Fibroblast of lung (primary cell): Measurements from ENCODE around the gene CXCL9.

Experiments
- CTCF ChIP-seq, 2 donors: IDR thresholded peaks in 1 of 2; conservative IDR thresholded peaks in 1 of 2; 1 replicate in 1 of 2; 2 replicates in 1 of 2; pipeline ENCODE4 v1.5.1; 2011 to 2012; ENCODE audit warnings: low read length in 2 of 2, control low read depth in 1 of 2, inconsistent platforms in 1 of 2, low read depth in 1 of 2, mild to moderate bottlenecking in 1 of 2
- EZH2 ChIP-seq: IDR thresholded peaks from 2 replicates; pipeline ENCODE4 v1.5.1; 2012; ENCODE audit warnings: low read length, control low read depth, mild to moderate bottlenecking; ENCODE audit errors: missing control alignments

- no peak for TF ChIP-seq EZH2
- TF ChIP-seq CTCF (conservative IDR thresholded peaks at IDR 0.05 in 1 of 2, IDR thresholded peaks at IDR 0.05 in 1 of 2; ENCODE audit: low read depth in 1 of 2, low read length in 2 of 2): no peak
Measured at GRCh38 chr4:76035141-76035540, 27.8 kb upstream of the CXCL9 start.
